Choroid plexus epithelial cell (primary cell): Measurements from ENCODE around the gene CDH15.
"Not testable (repeated sequence)": the region's sequence is repeated elsewhere in the genome, so short reads cannot be mapped to it uniquely, and the experiment has no call there.

Source experiments
- DNase-seq: peaks from one replicate; pipeline ENCODE4 v3.0.0-alpha.2; 2010; ENCODE audit warnings: low read depth
- H3K4me3 ChIP-seq: 2 replicates; pipeline ENCODE4 v1.5.1; 2011; ENCODE audit warnings: low read depth, mild to moderate bottlenecking, control low read depth, low read length, moderate library complexity
- TF ChIP-seq, protein P1 (sequence below): conservative IDR thresholded peaks from 2 replicates; pipeline ENCODE4 v1.5.1; 2011; ENCODE audit warnings: low read depth, mild to moderate bottlenecking, control low read depth, inconsistent platforms, low read length, moderate library complexity

Gene CDH15

DNA sequence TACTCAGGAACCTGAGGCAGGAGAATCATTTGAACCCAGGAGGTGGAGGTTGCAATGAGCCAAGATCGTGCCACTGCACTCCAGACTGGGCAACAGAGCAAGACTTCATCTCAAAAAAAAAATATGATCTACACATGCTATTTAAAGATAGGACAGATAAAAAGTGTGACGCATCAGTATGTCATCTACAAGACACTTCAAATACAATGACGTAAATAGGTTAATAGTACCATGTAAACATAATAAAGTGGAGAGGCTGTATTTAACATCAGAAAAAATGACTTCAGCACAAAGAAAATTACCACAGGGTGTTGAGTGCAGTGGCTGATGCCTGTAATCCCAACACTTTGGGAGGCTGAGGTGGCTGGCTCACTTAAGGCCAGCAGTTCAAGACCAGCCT is 66.2 kb downstream of the CDH15 start:
- TF ChIP-seq, protein P1, sequence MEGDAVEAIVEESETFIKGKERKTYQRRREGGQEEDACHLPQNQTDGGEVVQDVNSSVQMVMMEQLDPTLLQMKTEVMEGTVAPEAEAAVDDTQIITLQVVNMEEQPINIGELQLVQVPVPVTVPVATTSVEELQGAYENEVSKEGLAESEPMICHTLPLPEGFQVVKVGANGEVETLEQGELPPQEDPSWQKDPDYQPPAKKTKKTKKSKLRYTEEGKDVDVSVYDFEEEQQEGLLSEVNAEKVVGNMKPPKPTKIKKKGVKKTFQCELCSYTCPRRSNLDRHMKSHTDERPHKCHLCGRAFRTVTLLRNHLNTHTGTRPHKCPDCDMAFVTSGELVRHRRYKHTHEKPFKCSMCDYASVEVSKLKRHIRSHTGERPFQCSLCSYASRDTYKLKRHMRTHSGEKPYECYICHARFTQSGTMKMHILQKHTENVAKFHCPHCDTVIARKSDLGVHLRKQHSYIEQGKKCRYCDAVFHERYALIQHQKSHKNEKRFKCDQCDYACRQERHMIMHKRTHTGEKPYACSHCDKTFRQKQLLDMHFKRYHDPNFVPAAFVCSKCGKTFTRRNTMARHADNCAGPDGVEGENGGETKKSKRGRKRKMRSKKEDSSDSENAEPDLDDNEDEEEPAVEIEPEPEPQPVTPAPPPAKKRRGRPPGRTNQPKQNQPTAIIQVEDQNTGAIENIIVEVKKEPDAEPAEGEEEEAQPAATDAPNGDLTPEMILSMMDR, result no peak
- no peak for DNase-seq
- no peak overlapping the region for H3K4me3 ChIP-seq

DNA sequence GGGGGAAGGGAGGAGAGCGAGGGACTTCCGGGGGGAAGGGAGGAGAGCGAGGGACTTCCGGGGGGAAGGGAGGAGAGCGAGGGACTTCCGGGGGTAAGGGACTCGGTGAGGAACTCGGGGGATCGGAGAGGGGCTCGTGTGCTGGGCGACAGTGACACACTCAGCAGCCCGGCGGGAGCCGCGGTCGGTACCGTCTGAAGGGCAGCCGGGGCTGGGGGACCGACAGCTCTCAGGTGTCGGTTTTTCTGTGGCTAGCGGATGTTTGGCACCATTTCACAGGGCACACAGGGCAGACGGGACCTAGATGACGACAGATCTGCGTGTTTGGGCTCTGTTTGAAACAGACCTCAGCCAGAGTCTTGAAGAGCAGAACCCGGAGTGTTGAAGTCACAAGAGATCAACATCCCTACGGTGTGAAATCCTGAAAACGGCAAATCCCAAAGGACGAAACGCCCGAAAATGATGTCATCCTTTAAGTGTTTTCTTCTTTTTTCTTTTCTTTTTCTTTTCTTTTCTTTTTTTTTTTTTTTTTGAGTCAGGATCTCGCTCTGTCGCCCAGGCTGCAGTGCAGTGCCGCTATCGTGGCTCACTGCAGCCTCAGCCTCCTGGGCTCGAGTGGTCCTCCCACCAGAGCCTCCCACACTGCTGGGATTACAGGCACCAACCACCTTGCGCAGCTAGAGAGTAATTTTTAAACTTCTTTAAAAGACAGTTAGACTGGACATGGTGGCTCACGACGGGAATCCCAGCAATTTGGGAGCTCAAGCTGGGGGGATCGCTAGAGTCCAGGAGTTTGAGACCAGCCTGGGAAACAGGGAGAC is 69.8 kb downstream of the CDH15 start:
- peak; percentile 82 for DNase-seq
- TF ChIP-seq, protein P1, result no peak
- H3K4me3 ChIP-seq, result peak overlapping the region; percentile 75

DNA sequence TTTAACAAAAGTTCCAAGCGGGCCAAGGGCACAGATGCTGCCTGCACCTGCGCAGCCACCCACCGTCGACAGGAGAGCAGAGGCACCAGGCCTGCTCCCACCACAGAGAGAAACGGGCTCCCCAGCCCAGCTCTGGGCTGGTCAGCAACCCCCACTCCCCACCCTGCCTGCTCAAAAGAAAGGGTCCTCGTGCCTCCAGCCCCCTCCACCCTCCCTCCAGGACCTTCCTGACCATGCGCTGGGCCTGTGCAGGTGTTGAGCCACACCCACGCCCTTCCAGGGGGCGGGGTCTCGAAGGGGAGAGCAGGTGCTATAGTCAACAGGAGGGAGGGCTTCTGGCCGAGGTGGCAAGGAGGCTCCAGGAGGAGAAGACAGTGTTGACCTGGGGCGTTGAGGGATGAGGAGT is 71.2 kb downstream of the CDH15 start:
- H3K4me3 ChIP-seq, result no peak overlapping the region
- TF ChIP-seq, protein P1, result no peak
- DNase-seq, result no peak

DNA sequence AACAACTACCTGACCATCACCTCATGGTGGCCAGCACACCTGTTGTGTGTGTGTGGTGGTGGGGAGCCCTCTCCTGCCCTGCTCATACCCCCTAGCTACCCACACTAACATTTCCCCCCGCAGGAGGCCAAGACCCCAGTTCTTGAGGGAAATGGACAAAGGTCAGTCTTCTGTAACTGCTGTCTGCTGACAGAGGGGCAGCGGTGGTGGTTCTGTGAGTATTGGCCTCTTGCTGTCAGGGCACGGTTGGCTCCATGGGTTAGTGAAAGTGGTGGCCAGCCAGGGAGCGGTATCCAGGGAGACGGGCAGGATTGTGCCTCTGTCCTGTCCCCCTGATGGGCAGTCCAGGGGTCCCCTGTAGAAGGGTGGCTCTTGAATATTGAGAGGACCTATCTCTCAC is 72.1 kb downstream of the CDH15 start:
- no peak overlapping the region for H3K4me3 ChIP-seq
- no peak for DNase-seq
- TF ChIP-seq, protein P1, result no peak

DNA sequence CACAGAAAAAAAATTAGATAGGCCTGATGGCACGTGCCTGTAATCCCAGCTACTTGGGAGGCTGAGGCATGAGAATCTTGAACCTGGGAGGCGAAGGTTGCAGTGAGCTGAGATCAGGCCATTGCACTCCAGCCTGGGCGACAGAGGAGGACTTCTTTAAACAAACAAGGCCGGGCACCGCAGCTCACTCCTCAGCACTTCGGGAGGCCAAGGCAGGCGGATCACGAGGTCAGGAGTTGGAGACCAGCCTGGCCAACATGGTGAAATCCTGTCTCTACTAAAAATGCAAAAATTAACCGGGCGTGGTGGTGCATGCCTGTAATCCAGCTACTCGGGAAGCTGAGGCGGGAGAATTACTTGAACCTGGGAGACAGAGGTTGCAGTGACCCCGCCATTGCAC is 72.7 kb downstream of the CDH15 start:
- not testable (repeated sequence) for H3K4me3 ChIP-seq, DNase-seq

DNA sequence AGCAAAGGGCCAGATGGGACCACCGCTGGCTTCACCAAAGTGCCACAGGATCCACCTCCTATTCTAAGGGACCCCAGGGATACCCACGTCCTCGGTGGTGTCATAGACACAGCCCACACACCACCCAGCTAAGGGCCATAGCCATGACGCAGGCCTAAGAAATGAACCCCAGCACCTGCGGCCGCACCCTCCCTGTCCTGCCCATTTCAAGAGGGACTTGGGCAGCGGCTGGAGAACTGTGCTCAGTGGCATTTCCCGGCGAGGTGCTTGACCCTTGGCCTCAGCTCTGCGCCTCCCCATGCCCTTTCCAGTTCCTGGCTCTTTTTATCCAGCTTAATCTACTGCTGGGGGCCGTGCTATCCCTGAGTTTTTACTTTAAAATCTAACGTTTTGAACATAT is 73.2 kb downstream of the CDH15 start:
- no peak overlapping the region for H3K4me3 ChIP-seq
- TF ChIP-seq, protein P1, result no peak
- DNase-seq, result no peak
